Right lobe of liver (tissue), 4 donors: ENCODE measurements around the gene CUL5.

ENCODE experiments used
- CTCF ChIP-seq, 4 donors: fragments of 200-600 bp in 3 of 4; fragments of 450-650 bp in 1 of 4; IDR thresholded peaks; one replicate each; pipeline versions ENCODE4 v1.5.1 to v1.8.0; 2016 to 2022; ENCODE audit warnings: antibody characterized with exemption in 4 of 4, mild to moderate bottlenecking in 2 of 4
- POLR2A ChIP-seq: fragments of 450-650 bp; IDR thresholded peaks from one replicate; pipeline ENCODE4 v1.6.1; 2017; ENCODE audit warnings: antibody characterized with exemption, mild to moderate bottlenecking
- donor health status: DM: no; HTN: no; CAD: no.
- donor health status: DM: no; HTN: no; CAD: no.
- donor health status: DM: no; HTN: yes; CAD: no.

GRCh38 chr11:108112057-108112456 lies 103.4 kb downstream of the CUL5 start:
- TF ChIP-seq CTCF (IDR thresholded peaks at IDR 0.05) (no peak), POLR2A (no peak)
